ENCODE results near the gene E2F4. TPM values are rescaled to one million over a fixed set of nuclear protein-coding genes. Genes with fewer than 3 reads are reported as not detected.
A peak's percentile ranks its signal among the peaks of the same experiment; 100 is the strongest.

Gene E2F4
- total and polyA plus RNA-seq, 2 of the 13 experiments (the other 11 are each of a cell fraction or from before 2014, with no cell fraction given) = 84.8 to 91.2 TPM

GRCh38 chr16:67176662-67177061 lies 15.3 kb upstream of the E2F4 start:
- 87% methylated on average over 12 of the region's 12 CpGs for WGBS (ENCODE audit: low lambda C conversion rate)

GRCh38 chr16:67177743-67178699 lies 13.9 kb upstream of the E2F4 start:
- no peaks in the 10 kb centered on the region; the same call in 1 of the 2 replicates for H4K20me1 ChIP-seq (ENCODE audit: insufficient read depth, low read length)
- no peak for FAIRE-seq
- no TSS peak for BruUV-seq (replicated peaks)
- no peaks in the 10 kb centered on the region for H3K9me3 ChIP-seq (ENCODE audit: low read length)
- ChIA-PET CTCF (ENCODE audit: low intra/inter-chr PET ratio, low total read pairs) (no interaction called here), POLR2A (interaction anchor here (2.0 kb wide), 1 partner anchor 17 kb away, joined by 11 read pairs; no protein-coding TSS in a partner anchor)
- H3K79me2 ChIP-seq (ENCODE audit: insufficient read depth, low read length) = no peaks in the 10 kb centered on the region
- 16% methylated on average over 26 of the region's 73 CpGs for WGBS (ENCODE audit: low lambda C conversion rate)
- no peak overlapping the region for H2AFZ ChIP-seq (ENCODE audit: low read length)
- in situ Hi-C loops (cut with HindIII; ENCODE audit: extremely low pct_ligation_motif_present, low pct_unique_long_range_greater_than_20kb) (no loop called here), intact Hi-C loops (cut with micrococcal nuclease; ENCODE audit: unreplicated experiment) (no loop called here)
- no peaks in the 10 kb centered on the region for H3K27me3 ChIP-seq (ENCODE audit: control insufficient read depth in 1 of 2, insufficient read depth in 2 of 2, low read length in 2 of 2)
- DNase-seq (ENCODE audit: low spot score) = peak; percentile 65
- H3K9ac ChIP-seq (ENCODE audit: insufficient read depth, low read depth, low read length) = peak overlapping the region; percentile 36
- ATAC-seq = peak; percentile 71
- no peaks in the 10 kb centered on the region; a peak in 1 of 5 replicates for H3K36me3 ChIP-seq (replicated peaks in 1 of 2; ENCODE audit: control insufficient read depth in 1 of 2, insufficient read depth in 2 of 2, low read length in 2 of 2)
- peak overlapping the region; percentile 77 for H3K4me2 ChIP-seq (ENCODE audit: low read depth, low read length)
- peak overlapping the region; percentile 46 to 73 (median 67) for H3K4me3 ChIP-seq (replicated peaks in 1 of 3; ENCODE audit: insufficient read depth in 1 of 3, low read depth in 2 of 3, low read length in 3 of 3)
- no peak overlapping the region for H3K27ac ChIP-seq (ENCODE audit: extremely low read length, insufficient read depth, low read length)
- H3K4me1 ChIP-seq (ENCODE audit: insufficient read depth, low read length) = peaks cover 47% of the 10 kb centered on the region
- TF ChIP-seq, protein P1, sequence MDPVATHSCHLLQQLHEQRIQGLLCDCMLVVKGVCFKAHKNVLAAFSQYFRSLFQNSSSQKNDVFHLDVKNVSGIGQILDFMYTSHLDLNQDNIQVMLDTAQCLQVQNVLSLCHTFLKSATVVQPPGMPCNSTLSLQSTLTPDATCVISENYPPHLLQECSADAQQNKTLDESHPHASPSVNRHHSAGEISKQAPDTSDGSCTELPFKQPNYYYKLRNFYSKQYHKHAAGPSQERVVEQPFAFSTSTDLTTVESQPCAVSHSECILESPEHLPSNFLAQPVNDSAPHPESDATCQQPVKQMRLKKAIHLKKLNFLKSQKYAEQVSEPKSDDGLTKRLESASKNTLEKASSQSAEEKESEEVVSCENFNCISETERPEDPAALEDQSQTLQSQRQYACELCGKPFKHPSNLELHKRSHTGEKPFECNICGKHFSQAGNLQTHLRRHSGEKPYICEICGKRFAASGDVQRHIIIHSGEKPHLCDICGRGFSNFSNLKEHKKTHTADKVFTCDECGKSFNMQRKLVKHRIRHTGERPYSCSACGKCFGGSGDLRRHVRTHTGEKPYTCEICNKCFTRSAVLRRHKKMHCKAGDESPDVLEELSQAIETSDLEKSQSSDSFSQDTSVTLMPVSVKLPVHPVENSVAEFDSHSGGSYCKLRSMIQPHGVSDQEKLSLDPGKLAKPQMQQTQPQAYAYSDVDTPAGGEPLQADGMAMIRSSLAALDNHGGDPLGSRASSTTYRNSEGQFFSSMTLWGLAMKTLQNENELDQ (CRISPR knock-in tag; IDR thresholded peaks at IDR 0.05; ENCODE audit: borderline replicate concordance) = no peak
- TF ChIP-seq JUNB (CRISPR knock-in tag; IDR thresholded peaks at IDR 0.05; ENCODE audit: borderline replicate concordance) = no peak
- TF ChIP-seq, protein P2, sequence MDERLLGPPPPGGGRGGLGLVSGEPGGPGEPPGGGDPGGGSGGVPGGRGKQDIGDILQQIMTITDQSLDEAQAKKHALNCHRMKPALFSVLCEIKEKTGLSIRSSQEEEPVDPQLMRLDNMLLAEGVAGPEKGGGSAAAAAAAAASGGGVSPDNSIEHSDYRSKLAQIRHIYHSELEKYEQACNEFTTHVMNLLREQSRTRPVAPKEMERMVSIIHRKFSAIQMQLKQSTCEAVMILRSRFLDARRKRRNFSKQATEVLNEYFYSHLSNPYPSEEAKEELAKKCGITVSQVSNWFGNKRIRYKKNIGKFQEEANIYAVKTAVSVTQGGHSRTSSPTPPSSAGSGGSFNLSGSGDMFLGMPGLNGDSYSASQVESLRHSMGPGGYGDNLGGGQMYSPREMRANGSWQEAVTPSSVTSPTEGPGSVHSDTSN (CRISPR knock-in tag; IDR thresholded peaks at IDR 0.05) = no peak
- TF ChIP-seq, protein P3, sequence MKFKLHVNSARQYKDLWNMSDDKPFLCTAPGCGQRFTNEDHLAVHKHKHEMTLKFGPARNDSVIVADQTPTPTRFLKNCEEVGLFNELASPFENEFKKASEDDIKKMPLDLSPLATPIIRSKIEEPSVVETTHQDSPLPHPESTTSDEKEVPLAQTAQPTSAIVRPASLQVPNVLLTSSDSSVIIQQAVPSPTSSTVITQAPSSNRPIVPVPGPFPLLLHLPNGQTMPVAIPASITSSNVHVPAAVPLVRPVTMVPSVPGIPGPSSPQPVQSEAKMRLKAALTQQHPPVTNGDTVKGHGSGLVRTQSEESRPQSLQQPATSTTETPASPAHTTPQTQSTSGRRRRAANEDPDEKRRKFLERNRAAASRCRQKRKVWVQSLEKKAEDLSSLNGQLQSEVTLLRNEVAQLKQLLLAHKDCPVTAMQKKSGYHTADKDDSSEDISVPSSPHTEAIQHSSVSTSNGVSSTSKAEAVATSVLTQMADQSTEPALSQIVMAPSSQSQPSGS (CRISPR knock-in tag; IDR thresholded peaks at IDR 0.05) = no peak
- 0 out of 2 replicates have a peak, but pooled peaks have one; percentile 84 for TF ChIP-seq NRL (CRISPR knock-in tag; IDR thresholded peaks at IDR 0.05; ENCODE audit: borderline replicate concordance)
- peak; percentile 58; the same call in 1 of the 2 replicates for TF ChIP-seq ARNTL (CRISPR knock-in tag; IDR thresholded peaks at IDR 0.05)
- no peak for TF ChIP-seq ZSCAN9 (CRISPR knock-in tag; IDR thresholded peaks at IDR 0.05; ENCODE audit: borderline replicate concordance)
- TF ChIP-seq, protein P4, sequence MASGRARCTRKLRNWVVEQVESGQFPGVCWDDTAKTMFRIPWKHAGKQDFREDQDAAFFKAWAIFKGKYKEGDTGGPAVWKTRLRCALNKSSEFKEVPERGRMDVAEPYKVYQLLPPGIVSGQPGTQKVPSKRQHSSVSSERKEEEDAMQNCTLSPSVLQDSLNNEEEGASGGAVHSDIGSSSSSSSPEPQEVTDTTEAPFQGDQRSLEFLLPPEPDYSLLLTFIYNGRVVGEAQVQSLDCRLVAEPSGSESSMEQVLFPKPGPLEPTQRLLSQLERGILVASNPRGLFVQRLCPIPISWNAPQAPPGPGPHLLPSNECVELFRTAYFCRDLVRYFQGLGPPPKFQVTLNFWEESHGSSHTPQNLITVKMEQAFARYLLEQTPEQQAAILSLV (CRISPR knock-in tag; IDR thresholded peaks at IDR 0.05; ENCODE audit: borderline replicate concordance) = peak; percentile 92

More at GRCh38 chr16:67176662-67177061, 15.3 kb upstream of the E2F4 start:
- H3K79me2 ChIP-seq (ENCODE audit: insufficient read depth, low read length) = no peaks in the 10 kb centered on the region
- peaks cover 47% of the 10 kb centered on the region for H3K4me1 ChIP-seq (ENCODE audit: insufficient read depth, low read length)
- intact Hi-C loops (cut with micrococcal nuclease; ENCODE audit: unreplicated experiment) (no loop called here), in situ Hi-C loops (cut with HindIII; ENCODE audit: extremely low pct_ligation_motif_present, low pct_unique_long_range_greater_than_20kb) (no loop called here)
- ChIA-PET POLR2A (interaction anchor here (2.0 kb wide), 1 partner anchor 16 kb away, joined by 11 read pairs; no protein-coding TSS in a partner anchor), CTCF (ENCODE audit: low intra/inter-chr PET ratio, low total read pairs) (no interaction called here)
- BruUV-seq (replicated peaks) = no TSS peak
- peak; percentile 42 for TF ChIP-seq AGO2 (optimal IDR thresholded peaks at IDR 0.05; ENCODE audit: low read depth, low read length)
- TF ChIP-seq ARID2 (CRISPR knock-in tag; IDR thresholded peaks at IDR 0.05; ENCODE audit: borderline replicate concordance) = no peak
- DNase-seq (ENCODE audit: low spot score) (no peak), ATAC-seq (no peak), FAIRE-seq (no peak)
- no peaks in the 10 kb centered on the region for H3K9me3 ChIP-seq (ENCODE audit: low read length)
- no peak overlapping the region for H3K4me2 ChIP-seq (ENCODE audit: low read depth, low read length)
- no peak overlapping the region for H3K4me3 ChIP-seq (replicated peaks in 1 of 3; ENCODE audit: insufficient read depth in 1 of 3, low read depth in 2 of 3, low read length in 3 of 3)
- no peak overlapping the region for H2AFZ ChIP-seq (ENCODE audit: low read length)
- no peak overlapping the region for H3K27ac ChIP-seq (ENCODE audit: extremely low read length, insufficient read depth, low read length)
- no peak overlapping the region for H3K9ac ChIP-seq (ENCODE audit: insufficient read depth, low read depth, low read length)
- H3K27me3 ChIP-seq (ENCODE audit: control insufficient read depth in 1 of 2, insufficient read depth in 2 of 2, low read length in 2 of 2) = no peaks in the 10 kb centered on the region
- H3K36me3 ChIP-seq (replicated peaks in 1 of 2; ENCODE audit: control insufficient read depth in 1 of 2, insufficient read depth in 2 of 2, low read length in 2 of 2) = no peaks in the 10 kb centered on the region; a peak in 1 of 5 replicates
- no peaks in the 10 kb centered on the region; the same call in 1 of the 2 replicates for H4K20me1 ChIP-seq (ENCODE audit: insufficient read depth, low read length)
